Keratinocyte (primary cell): ENCODE results near the gene OSBPL1A. TPM values are rescaled to one million over a fixed set of nuclear protein-coding genes. Genes with fewer than 3 reads are reported as not detected.

Experiments used
- DNase-seq: peaks from one replicate; pipeline ENCODE4 v3.0.0-alpha.2; 2011; ENCODE audit warnings: low read depth, missing footprints, low spot score
- FAIRE-seq: peaks from 2 replicates; lab custom pipeline; 2011; peaks lifted over from hg19 to GRCh38; lab: Jason Lieb, UNC
- H2AFZ ChIP-seq: 2 replicates; pipeline ENCODE4 v1.6.0; 2012; ENCODE audit warnings: low read length, control low read depth, inconsistent platforms; ENCODE audit not compliant: control insufficient read depth
- H3K27ac ChIP-seq: 2 replicates; pipeline ENCODE4 v1.5.1; 2011; ENCODE audit warnings: low read length; ENCODE audit not compliant: control insufficient read depth, insufficient read depth
- H3K27me3 ChIP-seq: 3 replicates; pipeline ENCODE4 v1.6.0; 2011; ENCODE audit warnings: low read length; ENCODE audit not compliant: control insufficient read depth, insufficient read depth; ENCODE audit errors: extremely low read depth
- H3K36me3 ChIP-seq, 2 experiments: 2 replicates in 1 of 2; 3 replicates in 1 of 2; pipeline ENCODE4 v1.5.1; 2011; ENCODE audit warnings: low read length in 2 of 2, mild to moderate bottlenecking in 1 of 2; ENCODE audit not compliant: control insufficient read depth in 2 of 2, insufficient read depth in 2 of 2; ENCODE audit errors: extremely low read depth in 1 of 2
- H3K4me1 ChIP-seq: 3 replicates; pipeline ENCODE4 v1.5.1; 2011; ENCODE audit warnings: low read length; ENCODE audit not compliant: control insufficient read depth, insufficient read depth; ENCODE audit errors: extremely low read depth
- H3K4me2 ChIP-seq: 3 replicates; pipeline ENCODE4 v1.6.0; 2011; ENCODE audit warnings: low read depth, low read length; ENCODE audit not compliant: control insufficient read depth, insufficient read depth; ENCODE audit errors: extremely low read depth
- H3K4me3 ChIP-seq, 3 experiments: fragments of 200-600 bp in 1 of 3; sonication (generic) in 1 of 3; 2 replicates in 2 of 3; 3 replicates in 1 of 3; pipeline ENCODE4 v1.5.1; 2011 to 2016; ENCODE audit warnings: low read length in 3 of 3, mild to moderate bottlenecking in 3 of 3, control low read depth in 2 of 3, inconsistent platforms in 1 of 3, low read depth in 1 of 3, mixed read lengths in 1 of 3, mixed run types in 1 of 3, moderate library complexity in 1 of 3; ENCODE audit not compliant: control insufficient read depth in 2 of 3, insufficient read depth in 2 of 3; ENCODE audit errors: extremely low read depth in 1 of 3
- H3K79me2 ChIP-seq: 2 replicates; pipeline ENCODE4 v1.6.0; 2012; ENCODE audit warnings: low read length; ENCODE audit not compliant: control insufficient read depth, insufficient read depth
- H3K9ac ChIP-seq: 3 replicates; pipeline ENCODE4 v1.6.0; 2011; ENCODE audit warnings: low read length; ENCODE audit not compliant: control insufficient read depth, insufficient read depth; ENCODE audit errors: extremely low read depth
- H3K9me1 ChIP-seq: 3 replicates; pipeline ENCODE4 v1.6.0; 2011; ENCODE audit warnings: low read length; ENCODE audit not compliant: control insufficient read depth, insufficient read depth; ENCODE audit errors: extremely low read depth
- H3K9me3 ChIP-seq: 2 replicates; pipeline ENCODE4 v1.5.1; 2012; ENCODE audit warnings: low read depth, low read length; ENCODE audit not compliant: control insufficient read depth
- H4K20me1 ChIP-seq: 3 replicates; pipeline ENCODE4 v1.6.0; 2011; ENCODE audit warnings: low read length; ENCODE audit not compliant: control insufficient read depth, insufficient read depth; ENCODE audit errors: extremely low read depth
- EZH2 ChIP-seq: IDR thresholded peaks from one replicate; pipeline ENCODE4 v1.6.1; 2012; ENCODE audit warnings: inconsistent platforms, mild to moderate bottlenecking, low read length, moderate library complexity
- dilution Hi-C: fragments of 300-500 bp; cut with MboI; formaldehyde crosslinking; loops from one replicate; pipeline ENCODE4 v1.7.0; 2020; ENCODE audit warnings: low sequenced_read_pairs; ENCODE audit not compliant: extremely low pct_ligation_motif_present
- polyA plus RNA-seq, 5 experiments: library from polyadenylated mRNA; depleted of rRNA in 3 of 5; stranded (reverse) in 3 of 5; stranded (forward) in 1 of 5; unstranded in 1 of 5; fragments of >200 nt; gene quantifications; 1 replicate in 1 of 5; 2 replicates in 3 of 5; 3 replicates in 1 of 5; pipeline versions ENCODE4 v1.2.1 to v1.2.3, GENCODE V29; 2011 to 2012; ENCODE audit warnings: missing spikeins in 2 of 5, low read depth in 1 of 5, low replicate concordance in 1 of 5
- TF ChIP-seq, protein P1 (sequence below), 3 experiments: IDR thresholded peaks in 1 of 3; conservative IDR thresholded peaks in 1 of 3; optimal IDR thresholded peaks in 1 of 3; 2 replicates in 2 of 3; 3 replicates in 1 of 3; pipeline versions ENCODE3 to v1.5.1; 2011; ENCODE audit warnings: low read length in 3 of 3, mild to moderate bottlenecking in 3 of 3, moderate library complexity in 2 of 3, control low read depth in 1 of 3, inconsistent platforms in 1 of 3; ENCODE audit not compliant: insufficient read depth in 2 of 3; ENCODE audit errors: extremely low read depth in 1 of 3

Gene OSBPL1A
- polyA plus RNA-seq, 1 donor (not counting 4 experiments of a cell fraction or from before 2014, with no cell fraction given), result 17.7 TPM

DNA sequence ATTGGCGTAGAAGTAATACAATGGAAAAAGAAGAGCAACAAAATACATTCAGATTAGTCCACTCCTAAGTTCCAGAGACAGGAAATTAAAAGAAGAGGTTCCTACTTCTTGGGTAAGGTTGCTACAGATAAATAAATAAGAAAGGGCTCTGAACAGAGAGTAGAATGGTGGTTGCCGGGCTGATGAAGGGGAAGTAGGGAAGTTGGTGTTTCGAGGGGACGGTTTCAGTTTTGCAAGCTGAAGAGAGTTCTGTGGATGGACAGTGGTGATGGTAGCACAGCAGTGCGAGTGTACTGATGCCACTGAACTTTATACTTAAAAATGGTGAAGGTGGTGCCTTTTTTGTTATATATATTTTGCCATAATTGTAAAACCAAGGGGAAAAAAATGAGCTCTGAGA is 210.6 kb downstream of the OSBPL1A start:
- no peaks in the 10 kb centered on the region for H3K79me2 ChIP-seq
- H3K9ac ChIP-seq, result no peak overlapping the region
- DNase-seq, result no peak
- no peak overlapping the region for H3K4me3 ChIP-seq
- no peak for FAIRE-seq
- H3K9me1 ChIP-seq, result no peaks in the 10 kb centered on the region
- dilution Hi-C loops, result no loop called here
- H3K36me3 ChIP-seq, result no peaks in the 10 kb centered on the region
- H4K20me1 ChIP-seq, result no peaks in the 10 kb centered on the region
- H3K27ac ChIP-seq, result no peak overlapping the region
- no peaks in the 10 kb centered on the region for H3K9me3 ChIP-seq
- no peak overlapping the region for H3K4me2 ChIP-seq
- no peaks in the 10 kb centered on the region for H3K27me3 ChIP-seq
- H3K4me1 ChIP-seq, result peaks cover 19% of the 10 kb centered on the region
- TF ChIP-seq, protein P1, sequence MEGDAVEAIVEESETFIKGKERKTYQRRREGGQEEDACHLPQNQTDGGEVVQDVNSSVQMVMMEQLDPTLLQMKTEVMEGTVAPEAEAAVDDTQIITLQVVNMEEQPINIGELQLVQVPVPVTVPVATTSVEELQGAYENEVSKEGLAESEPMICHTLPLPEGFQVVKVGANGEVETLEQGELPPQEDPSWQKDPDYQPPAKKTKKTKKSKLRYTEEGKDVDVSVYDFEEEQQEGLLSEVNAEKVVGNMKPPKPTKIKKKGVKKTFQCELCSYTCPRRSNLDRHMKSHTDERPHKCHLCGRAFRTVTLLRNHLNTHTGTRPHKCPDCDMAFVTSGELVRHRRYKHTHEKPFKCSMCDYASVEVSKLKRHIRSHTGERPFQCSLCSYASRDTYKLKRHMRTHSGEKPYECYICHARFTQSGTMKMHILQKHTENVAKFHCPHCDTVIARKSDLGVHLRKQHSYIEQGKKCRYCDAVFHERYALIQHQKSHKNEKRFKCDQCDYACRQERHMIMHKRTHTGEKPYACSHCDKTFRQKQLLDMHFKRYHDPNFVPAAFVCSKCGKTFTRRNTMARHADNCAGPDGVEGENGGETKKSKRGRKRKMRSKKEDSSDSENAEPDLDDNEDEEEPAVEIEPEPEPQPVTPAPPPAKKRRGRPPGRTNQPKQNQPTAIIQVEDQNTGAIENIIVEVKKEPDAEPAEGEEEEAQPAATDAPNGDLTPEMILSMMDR (optimal IDR thresholded peaks at IDR 0.05 in 1 of 3, IDR thresholded peaks at IDR 0.05 in 1 of 3, conservative IDR thresholded peaks at IDR 0.05 in 1 of 3; ENCODE audit: extremely low read depth in 1 of 3, insufficient read depth in 2 of 3, low read length in 3 of 3), result no peak
- TF ChIP-seq EZH2, result no peak
- no peak overlapping the region for H2AFZ ChIP-seq

DNA sequence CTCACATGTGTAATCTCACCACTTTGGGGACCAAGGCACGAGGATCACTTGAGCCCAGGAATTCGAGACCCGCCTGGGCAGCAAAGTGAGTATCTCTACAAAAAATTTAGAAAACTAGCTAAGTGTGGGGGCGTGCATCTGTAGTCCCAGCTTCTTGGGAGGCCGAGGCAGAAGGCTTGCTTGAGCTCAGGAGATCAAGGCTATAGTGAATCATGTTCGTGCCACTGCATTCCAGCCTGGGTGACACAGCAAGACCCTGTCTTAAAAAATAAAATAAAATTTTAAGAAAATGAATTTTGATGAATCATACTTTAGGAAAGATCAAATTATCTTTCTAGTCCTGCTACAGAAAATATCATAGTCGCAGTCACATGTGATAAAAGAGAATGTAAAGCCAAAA is 211.8 kb downstream of the OSBPL1A start:
- Histone ChIP-seq H3K9me1 (no peaks in the 10 kb centered on the region), H3K9ac (no peak overlapping the region), H3K9me3 (no peaks in the 10 kb centered on the region), H2AFZ (no peak overlapping the region), H3K27ac (no peak overlapping the region), H3K36me3 (no peaks in the 10 kb centered on the region), H3K4me1 (peaks cover 22% of the 10 kb centered on the region), H3K4me2 (no peak overlapping the region), H4K20me1 (no peaks in the 10 kb centered on the region), H3K4me3 (no peak overlapping the region), H3K79me2 (no peaks in the 10 kb centered on the region), H3K27me3 (no peaks in the 10 kb centered on the region)
- FAIRE-seq (no peak), DNase-seq (no peak)
- dilution Hi-C loops, result no loop called here
- no peak for TF ChIP-seq EZH2
- TF ChIP-seq, protein P1 (optimal IDR thresholded peaks at IDR 0.05 in 1 of 3, IDR thresholded peaks at IDR 0.05 in 1 of 3, conservative IDR thresholded peaks at IDR 0.05 in 1 of 3; ENCODE audit: extremely low read depth in 1 of 3, insufficient read depth in 2 of 3, low read length in 3 of 3), result no peak
